Bronchial epithelial cell (primary cell): ENCODE results near the gene SLC8A1. TPM values are rescaled to one million over a fixed set of nuclear protein-coding genes. Genes with fewer than 3 reads are reported as not detected.
A peak's percentile ranks its signal among the peaks of the same experiment; 100 is the strongest.

Source experiments
- DNase-seq: peaks from one replicate; pipeline ENCODE4 v3.0.0-alpha.2; 2010; ENCODE audit warnings: low read depth
- FAIRE-seq: peaks from 2 replicates; lab custom pipeline; 2011; peaks lifted over from hg19 to GRCh38; lab: Jason Lieb, UNC
- H3K27me3 ChIP-seq: 2 replicates; pipeline ENCODE4 v1.5.1; 2011; ENCODE audit warnings: low read length; ENCODE audit not compliant: control insufficient read depth, insufficient read depth
- H3K36me3 ChIP-seq: 2 replicates; pipeline ENCODE4 v1.5.1; 2011; ENCODE audit warnings: low read length; ENCODE audit not compliant: control insufficient read depth, insufficient read depth
- H3K4me3 ChIP-seq: 2 replicates; pipeline ENCODE4 v1.5.1; 2011; ENCODE audit warnings: mild to moderate bottlenecking, low read depth, low read length, control low read depth
- total RNA-seq: library from RNA; depleted of rRNA; stranded (reverse); fragments of >200 nt; gene quantifications from 2 replicates; pipeline ENCODE4 v1.2.1, GENCODE V29; 2014
- TF ChIP-seq, protein P1 (sequence below): IDR thresholded peaks from 2 replicates; pipeline ENCODE4 v1.5.1; 2011; ENCODE audit warnings: mild to moderate bottlenecking, moderate library complexity, low read length, control low read depth, inconsistent platforms; ENCODE audit not compliant: insufficient read depth, severe bottlenecking

Gene SLC8A1
- total RNA-seq, 1 donor from 2014 or later: 3.7 TPM

DNA sequence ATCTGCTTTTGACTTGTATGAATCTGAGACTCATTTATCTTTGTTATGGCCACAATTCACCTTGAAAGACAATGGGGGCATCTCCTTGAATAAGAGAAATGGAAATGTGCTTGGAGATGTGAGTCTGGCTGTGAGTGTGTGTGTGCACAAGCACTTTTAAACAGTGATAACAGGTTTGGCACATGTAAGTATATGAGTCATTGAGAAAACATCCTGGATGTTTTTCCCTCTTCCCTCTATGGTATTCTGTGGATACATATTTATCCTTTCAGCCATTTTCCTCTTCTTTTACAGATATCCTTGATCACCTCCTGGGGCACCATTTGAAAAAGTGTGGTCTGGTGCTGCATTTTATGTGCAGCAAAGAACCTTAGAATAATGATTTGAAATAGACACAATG lies 355.5 kb downstream of the SLC8A1 start:
- TF ChIP-seq, protein P1, sequence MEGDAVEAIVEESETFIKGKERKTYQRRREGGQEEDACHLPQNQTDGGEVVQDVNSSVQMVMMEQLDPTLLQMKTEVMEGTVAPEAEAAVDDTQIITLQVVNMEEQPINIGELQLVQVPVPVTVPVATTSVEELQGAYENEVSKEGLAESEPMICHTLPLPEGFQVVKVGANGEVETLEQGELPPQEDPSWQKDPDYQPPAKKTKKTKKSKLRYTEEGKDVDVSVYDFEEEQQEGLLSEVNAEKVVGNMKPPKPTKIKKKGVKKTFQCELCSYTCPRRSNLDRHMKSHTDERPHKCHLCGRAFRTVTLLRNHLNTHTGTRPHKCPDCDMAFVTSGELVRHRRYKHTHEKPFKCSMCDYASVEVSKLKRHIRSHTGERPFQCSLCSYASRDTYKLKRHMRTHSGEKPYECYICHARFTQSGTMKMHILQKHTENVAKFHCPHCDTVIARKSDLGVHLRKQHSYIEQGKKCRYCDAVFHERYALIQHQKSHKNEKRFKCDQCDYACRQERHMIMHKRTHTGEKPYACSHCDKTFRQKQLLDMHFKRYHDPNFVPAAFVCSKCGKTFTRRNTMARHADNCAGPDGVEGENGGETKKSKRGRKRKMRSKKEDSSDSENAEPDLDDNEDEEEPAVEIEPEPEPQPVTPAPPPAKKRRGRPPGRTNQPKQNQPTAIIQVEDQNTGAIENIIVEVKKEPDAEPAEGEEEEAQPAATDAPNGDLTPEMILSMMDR: no peak
- Histone ChIP-seq H3K36me3 (no peaks in the 10 kb centered on the region), H3K4me3 (no peak overlapping the region), H3K27me3 (no peaks in the 10 kb centered on the region)
- FAIRE-seq: no peak
- DNase-seq: peak; percentile 77

DNA sequence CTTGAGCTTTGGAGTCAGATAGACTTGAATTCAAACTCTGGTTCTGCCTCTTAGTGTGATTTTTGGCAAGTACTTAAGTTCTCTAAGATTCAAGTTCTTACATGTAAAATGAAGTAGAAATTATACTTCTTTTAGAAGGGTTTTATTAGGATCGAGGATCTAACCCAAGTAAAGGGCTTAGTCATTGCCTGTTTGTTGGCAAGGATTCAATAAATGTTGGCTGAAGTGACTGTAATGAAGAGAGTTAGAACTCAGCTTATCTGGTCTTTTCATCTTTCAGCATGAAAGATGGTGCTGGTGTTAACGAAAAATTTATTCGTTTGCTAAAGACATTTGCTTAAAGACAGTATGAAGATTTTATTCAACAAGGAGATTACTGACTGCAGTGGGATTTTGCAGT lies 356.9 kb downstream of the SLC8A1 start:
- no peak overlapping the region for H3K4me3 ChIP-seq

DNA sequence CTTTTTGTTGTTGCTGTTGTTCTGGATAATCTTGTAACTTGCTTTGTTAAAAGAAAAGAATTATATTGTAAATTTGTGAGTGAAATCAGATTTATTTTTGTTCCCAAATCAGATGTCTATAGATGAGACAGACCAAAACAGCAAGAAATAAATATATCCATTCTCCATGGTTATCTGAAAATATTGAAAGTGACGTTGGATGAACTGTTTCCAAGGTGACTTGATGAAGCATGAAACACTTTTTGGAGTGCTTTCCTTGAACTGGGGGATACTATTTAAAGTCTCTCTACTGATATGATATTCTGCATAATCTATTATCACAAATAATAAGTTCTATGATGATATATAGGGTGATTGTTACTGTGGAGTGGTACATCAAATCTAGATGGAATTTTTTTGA lies 357.4 kb downstream of the SLC8A1 start:
- no peak for FAIRE-seq
- Histone ChIP-seq H3K4me3 (no peak overlapping the region), H3K36me3 (no peaks in the 10 kb centered on the region), H3K27me3 (no peaks in the 10 kb centered on the region)
- TF ChIP-seq, protein P1: no peak
- no peak for DNase-seq

More for the DNA sequence above, 356.9 kb downstream of the SLC8A1 start:
- FAIRE-seq (no peak), DNase-seq (peak; percentile 86)
- TF ChIP-seq, protein P1: no peak
- Histone ChIP-seq H3K36me3 (no peaks in the 10 kb centered on the region), H3K27me3 (no peaks in the 10 kb centered on the region)

DNA sequence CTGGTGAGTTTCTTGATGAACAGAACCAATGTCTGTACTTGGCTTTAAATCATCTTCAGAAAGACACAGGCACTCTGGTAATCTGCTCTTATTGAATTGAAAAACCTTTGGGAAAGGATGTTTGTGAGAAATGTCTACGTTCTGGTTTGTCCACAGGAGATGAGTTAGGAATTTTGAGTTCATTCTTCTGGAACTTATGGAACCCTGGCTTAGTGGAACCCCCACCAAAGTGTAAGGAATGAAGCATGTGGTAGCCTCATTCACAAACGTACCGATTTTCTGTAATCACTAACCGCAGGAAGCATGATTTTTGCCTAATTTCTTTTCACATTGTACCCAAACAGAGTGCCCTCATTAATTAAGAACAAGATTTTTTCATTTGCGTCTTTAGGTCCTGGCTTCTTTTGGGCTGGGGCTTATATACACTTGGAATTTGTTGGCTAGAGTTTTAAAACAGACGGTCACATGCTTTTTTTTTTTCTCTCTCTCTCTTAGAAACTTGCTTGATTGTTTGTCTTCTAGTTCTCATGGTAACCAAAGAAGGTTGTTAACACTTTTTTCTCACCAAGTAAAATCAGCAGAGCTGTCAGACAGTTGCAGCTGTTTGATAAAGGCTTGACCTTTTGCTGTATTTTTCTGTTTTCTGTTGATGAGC lies 358.7 kb downstream of the SLC8A1 start:
- DNase-seq: no peak
- no peaks in the 10 kb centered on the region for H3K36me3 ChIP-seq
- no peaks in the 10 kb centered on the region for H3K27me3 ChIP-seq
- H3K4me3 ChIP-seq: no peak overlapping the region
- TF ChIP-seq, protein P1: no peak
- no peak for FAIRE-seq

DNA sequence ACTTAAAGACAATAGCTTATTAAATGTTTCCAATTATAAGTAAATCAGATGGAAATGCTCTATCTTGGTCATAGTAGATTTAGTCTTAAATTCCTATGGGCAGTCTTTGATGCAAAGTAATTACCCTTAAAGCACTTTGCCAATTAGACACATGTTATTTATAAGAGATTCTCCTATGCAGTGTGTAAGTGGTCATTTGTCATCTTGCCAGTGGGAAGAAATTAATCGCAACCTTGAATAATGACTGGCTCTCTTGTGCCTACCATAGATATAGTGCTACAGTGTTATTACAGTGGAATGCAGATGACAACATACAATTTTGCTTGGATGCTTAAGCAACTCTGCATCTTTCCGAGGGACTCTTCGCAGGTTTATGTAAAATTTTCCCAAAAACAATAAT lies 361.8 kb downstream of the SLC8A1 start:
- no peaks in the 10 kb centered on the region for H3K27me3 ChIP-seq
- TF ChIP-seq, protein P1: no peak
- FAIRE-seq (no peak), DNase-seq (no peak)
- H3K4me3 ChIP-seq: no peak overlapping the region
- H3K36me3 ChIP-seq: no peaks in the 10 kb centered on the region

DNA sequence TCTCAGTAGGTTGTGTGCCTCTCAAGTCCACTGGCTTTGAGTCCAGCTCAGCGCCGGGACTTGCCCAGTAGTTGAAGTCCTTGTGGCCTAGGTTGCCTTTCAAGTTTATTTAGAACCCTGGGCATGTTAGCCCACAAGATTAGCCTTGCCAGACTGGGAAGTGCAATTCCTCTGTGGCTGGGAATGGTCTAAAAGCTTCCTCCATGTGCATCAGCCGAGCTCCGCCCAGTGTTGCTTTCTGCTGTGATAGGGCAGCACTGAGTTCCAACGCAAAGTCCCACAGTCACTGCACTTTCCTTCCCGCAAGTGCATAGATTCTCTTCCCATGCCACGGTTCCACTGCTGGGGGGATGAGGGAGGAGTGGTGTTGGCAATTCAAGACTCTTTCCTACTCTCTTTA lies 364.0 kb downstream of the SLC8A1 start:
- H3K36me3 ChIP-seq: no peaks in the 10 kb centered on the region
- FAIRE-seq: no peak
- TF ChIP-seq, protein P1: no peak

More for the DNA sequence above, 364.0 kb downstream of the SLC8A1 start:
- no peak for DNase-seq
- no peaks in the 10 kb centered on the region for H3K27me3 ChIP-seq
- H3K4me3 ChIP-seq: no peak overlapping the region
